Loucy (cell line): ENCODE measurements around the gene GRAMD1C.
A peak's percentile ranks its signal among the peaks of the same experiment; 100 is the strongest.

ENCODE experiments used
- H2AFZ ChIP-seq: fragments of 200-600 bp; sonication (generic); 2 replicates; pipeline ENCODE4 v1.6.0; 2016; ENCODE audit warnings: antibody characterized with exemption, mild to moderate bottlenecking, low read length, moderate library complexity
- H3F3A ChIP-seq: fragments of 200-600 bp; 2 replicates; pipeline ENCODE4 v1.6.0; 2016; ENCODE audit warnings: antibody characterized with exemption, low read depth, mild to moderate bottlenecking
- H3K27me3 ChIP-seq: fragments of 200-600 bp; sonication (generic); 2 replicates; pipeline ENCODE4 v1.6.1; 2014; ENCODE audit warnings: low read length, mild to moderate bottlenecking; ENCODE audit not compliant: insufficient read depth, poor library complexity, severe bottlenecking
- H3K36me3 ChIP-seq: fragments of 200-600 bp; sonication (generic); 2 replicates; pipeline ENCODE4 v1.6.1; 2016; ENCODE audit warnings: low read length; ENCODE audit not compliant: insufficient read depth
- H3K4me1 ChIP-seq: fragments of 200-600 bp; sonication (generic); 2 replicates; pipeline ENCODE4 v1.5.1; 2014; ENCODE audit warnings: low read length, mild to moderate bottlenecking; ENCODE audit not compliant: insufficient read depth, poor library complexity, severe bottlenecking
- H3K4me2 ChIP-seq: fragments of 200-600 bp; sonication (generic); 2 replicates; pipeline ENCODE4 v1.6.0; 2014; ENCODE audit warnings: antibody characterized with exemption, low read length, low read depth, mild to moderate bottlenecking; ENCODE audit not compliant: poor library complexity, severe bottlenecking
- H3K4me3 ChIP-seq: fragments of 200-600 bp; sonication (generic); 2 replicates; pipeline ENCODE4 v1.5.1; 2014; ENCODE audit warnings: low read length, mild to moderate bottlenecking, mixed read lengths; ENCODE audit not compliant: poor library complexity, severe bottlenecking
- H3K79me2 ChIP-seq: fragments of 200-600 bp; sonication (generic); 2 replicates; pipeline ENCODE4 v1.6.1; 2014; ENCODE audit warnings: low read length; ENCODE audit not compliant: insufficient read depth
- H3K9ac ChIP-seq: fragments of 200-600 bp; sonication (generic); 2 replicates; pipeline ENCODE4 v1.6.0; 2014; ENCODE audit warnings: mild to moderate bottlenecking, low read depth, low read length, moderate library complexity; ENCODE audit not compliant: poor library complexity, severe bottlenecking
- H3K9me2 ChIP-seq: fragments of 200-600 bp; sonication (generic); replicated peaks from 2 replicates; pipeline ENCODE4 v1.6.1; 2016; ENCODE audit warnings: low read depth, low read length, mixed read lengths
- H3K9me3 ChIP-seq: fragments of 200-600 bp; sonication (generic); 2 replicates; pipeline ENCODE4 v1.6.1; 2014; ENCODE audit warnings: mild to moderate bottlenecking, antibody characterized with exemption, low read length, low read depth; ENCODE audit not compliant: insufficient read depth
- H4K20me1 ChIP-seq: fragments of 200-600 bp; sonication (generic); 2 replicates; pipeline ENCODE4 v1.6.0; 2014; ENCODE audit warnings: antibody characterized with exemption, low read length, mild to moderate bottlenecking; ENCODE audit not compliant: insufficient read depth, poor library complexity, severe bottlenecking
- EZH2phosphoT487 ChIP-seq: fragments of 200-600 bp; IDR thresholded peaks from 2 replicates; pipeline ENCODE4 v1.6.1; 2018; ENCODE audit warnings: antibody characterized with exemption, mild to moderate bottlenecking, moderate library complexity, borderline replicate concordance
- TF ChIP-seq, protein P1 (sequence below): fragments of 200-600 bp; sonication (generic); conservative IDR thresholded peaks from 2 replicates; pipeline ENCODE4 v1.5.1; 2014; ENCODE audit warnings: mild to moderate bottlenecking, antibody characterized with exemption, low read length

The GRAMD1C gene

DNA sequence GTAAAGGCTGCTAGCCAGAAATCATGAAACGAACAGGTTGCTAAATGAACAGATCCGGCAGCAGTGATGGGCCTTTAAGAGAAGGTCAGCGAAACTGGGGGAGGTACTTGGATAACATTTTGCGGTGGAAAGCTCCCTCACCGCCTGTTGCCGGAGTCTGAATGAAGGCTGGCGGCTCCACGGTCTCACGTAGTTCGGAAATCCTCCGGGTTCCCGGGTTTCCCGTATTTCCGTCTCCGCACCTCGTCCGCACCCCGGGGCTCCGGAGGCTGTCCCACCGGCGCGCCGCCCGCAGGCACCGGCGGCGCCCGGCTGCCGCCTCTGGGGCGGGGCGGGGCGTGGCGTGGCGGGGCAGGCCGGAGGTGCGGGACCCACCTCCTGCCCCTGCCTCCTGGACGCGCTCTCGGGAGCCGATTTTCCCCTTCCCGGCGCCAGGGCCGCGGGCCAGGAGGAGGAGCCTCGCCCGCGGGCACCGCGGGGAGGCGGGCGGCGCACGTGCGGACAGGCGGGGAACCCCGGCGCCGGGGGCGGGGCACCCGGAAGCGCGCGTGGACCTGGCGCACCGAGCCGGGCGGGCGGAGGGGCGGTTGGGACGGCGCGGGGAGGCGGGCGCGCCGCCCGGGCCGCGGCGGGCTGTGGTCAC is 108.9 kb downstream of the GRAMD1C start, which contains the start of gene ZDHHC23:
Gene ZDHHC23 (plus strand): TSS at position 642 of the 643 bp plus-strand sequence. CDS start 790 bp downstream, outside the sequence.
- H3K27me3 ChIP-seq = no peaks in the 10 kb centered on the region

DNA sequence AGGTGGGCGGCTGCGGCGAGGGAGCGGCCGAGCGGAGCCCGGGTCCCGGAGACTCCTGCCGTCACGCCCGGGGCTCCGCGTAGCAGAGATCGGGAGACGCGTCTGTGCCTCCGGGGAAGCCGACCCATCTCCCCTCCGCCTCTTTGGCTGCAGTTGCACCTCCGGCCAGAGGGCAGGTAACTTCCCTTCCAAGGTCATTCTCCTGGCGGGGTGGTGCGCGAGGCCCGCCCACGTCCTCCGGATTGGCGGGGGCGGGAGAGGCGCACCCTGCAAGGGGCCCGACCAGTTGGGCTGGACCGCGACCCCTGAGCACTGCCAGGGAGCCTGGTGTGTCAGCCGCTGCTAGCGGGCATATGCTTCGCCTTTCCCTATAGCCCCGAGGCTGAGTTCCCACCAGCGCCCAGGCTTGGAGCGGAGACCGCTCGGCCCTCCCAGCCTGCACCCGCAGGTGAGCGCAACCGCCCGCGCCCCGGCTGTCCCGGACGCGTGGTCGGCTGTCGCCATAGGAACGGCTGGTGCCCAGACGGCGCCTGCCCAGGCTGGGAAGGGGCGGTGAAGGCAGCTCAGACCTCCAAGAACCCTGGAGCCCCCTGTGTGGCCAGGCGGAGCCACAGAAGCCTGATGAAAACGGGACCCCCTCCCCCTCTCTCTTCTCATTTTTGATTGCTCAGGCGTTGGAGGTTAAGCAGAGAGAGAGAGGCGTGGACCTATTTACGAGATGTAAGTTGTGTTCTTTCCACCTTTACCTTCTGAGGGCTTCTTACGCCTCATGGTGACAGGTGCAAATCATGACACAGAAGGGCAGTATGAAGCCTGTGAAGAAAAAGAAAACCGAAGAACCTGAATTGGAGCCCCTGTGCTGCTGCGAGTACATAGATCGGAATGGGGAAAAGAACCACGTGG is 109.7 kb downstream of the GRAMD1C start:
- no peaks in the 10 kb centered on the region for H3K79me2 ChIP-seq
- H3K9ac ChIP-seq = peak overlapping the region; percentile 63
- TF ChIP-seq EZH2phosphoT487 = no peak
- TF ChIP-seq, protein P1, sequence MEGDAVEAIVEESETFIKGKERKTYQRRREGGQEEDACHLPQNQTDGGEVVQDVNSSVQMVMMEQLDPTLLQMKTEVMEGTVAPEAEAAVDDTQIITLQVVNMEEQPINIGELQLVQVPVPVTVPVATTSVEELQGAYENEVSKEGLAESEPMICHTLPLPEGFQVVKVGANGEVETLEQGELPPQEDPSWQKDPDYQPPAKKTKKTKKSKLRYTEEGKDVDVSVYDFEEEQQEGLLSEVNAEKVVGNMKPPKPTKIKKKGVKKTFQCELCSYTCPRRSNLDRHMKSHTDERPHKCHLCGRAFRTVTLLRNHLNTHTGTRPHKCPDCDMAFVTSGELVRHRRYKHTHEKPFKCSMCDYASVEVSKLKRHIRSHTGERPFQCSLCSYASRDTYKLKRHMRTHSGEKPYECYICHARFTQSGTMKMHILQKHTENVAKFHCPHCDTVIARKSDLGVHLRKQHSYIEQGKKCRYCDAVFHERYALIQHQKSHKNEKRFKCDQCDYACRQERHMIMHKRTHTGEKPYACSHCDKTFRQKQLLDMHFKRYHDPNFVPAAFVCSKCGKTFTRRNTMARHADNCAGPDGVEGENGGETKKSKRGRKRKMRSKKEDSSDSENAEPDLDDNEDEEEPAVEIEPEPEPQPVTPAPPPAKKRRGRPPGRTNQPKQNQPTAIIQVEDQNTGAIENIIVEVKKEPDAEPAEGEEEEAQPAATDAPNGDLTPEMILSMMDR = no peak
- peaks cover 27% of the 10 kb centered on the region for H3K4me1 ChIP-seq
- no peaks in the 10 kb centered on the region for H3F3A ChIP-seq
- H3K9me2 ChIP-seq = no peaks in the 10 kb centered on the region
- peak overlapping the region; percentile 83 for H3K4me2 ChIP-seq
- H3K9me3 ChIP-seq = no peaks in the 10 kb centered on the region
- H4K20me1 ChIP-seq = no peaks in the 10 kb centered on the region
- H3K36me3 ChIP-seq = no peaks in the 10 kb centered on the region
- peak overlapping the region; percentile 96 for H2AFZ ChIP-seq
- no peaks in the 10 kb centered on the region for H3K27me3 ChIP-seq
- peak overlapping the region; percentile 83 for H3K4me3 ChIP-seq

More for the DNA sequence above, 108.9 kb downstream of the GRAMD1C start, which contains the start of gene ZDHHC23:
- no peak for TF ChIP-seq EZH2phosphoT487
- TF ChIP-seq, protein P1 = no peak
- Histone ChIP-seq H3K36me3 (no peaks in the 10 kb centered on the region), H3K4me1 (peaks cover 25% of the 10 kb centered on the region), H3K9me2 (no peaks in the 10 kb centered on the region), H4K20me1 (no peaks in the 10 kb centered on the region), H3K9ac (peak within 1 kb of the TSS; percentile 71), H3F3A (no peaks in the 10 kb centered on the region), H3K9me3 (no peaks in the 10 kb centered on the region), H3K4me2 (peak within 1 kb of the TSS; percentile 83), H2AFZ (peak within 1 kb of the TSS; percentile 96), H3K4me3 (peak within 1 kb of the TSS; percentile 83), H3K79me2 (no peaks in the 10 kb centered on the region)

DNA sequence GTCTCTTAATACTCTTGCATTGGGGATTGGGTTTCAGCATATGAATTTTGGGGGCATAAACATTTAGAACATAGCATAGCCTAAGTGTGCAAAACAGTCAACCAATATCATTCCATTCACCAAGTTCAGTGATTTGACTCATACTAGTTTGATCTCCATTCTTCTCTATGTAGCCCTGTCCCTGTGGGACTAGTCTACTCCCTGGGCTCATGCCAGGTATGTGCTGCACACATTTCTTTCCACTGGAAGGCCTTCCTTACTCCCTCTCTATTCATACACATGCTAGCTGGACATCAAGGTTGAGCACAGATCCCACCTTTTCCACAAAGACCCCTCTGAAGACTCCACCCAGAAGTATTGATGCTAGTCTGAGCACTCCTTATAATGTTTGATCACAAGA is 114.3 kb downstream of the GRAMD1C start:
- no peaks in the 10 kb centered on the region for H3K9me3 ChIP-seq
- H3K4me1 ChIP-seq = peaks cover 39% of the 10 kb centered on the region
- no peaks in the 10 kb centered on the region for H3K27me3 ChIP-seq
- no peak overlapping the region for H2AFZ ChIP-seq
- H3K36me3 ChIP-seq = no peaks in the 10 kb centered on the region
- H3K79me2 ChIP-seq = no peaks in the 10 kb centered on the region
- no peak for TF ChIP-seq EZH2phosphoT487
- TF ChIP-seq, protein P1 = no peak
- no peak overlapping the region for H3K4me3 ChIP-seq
- H3K9me2 ChIP-seq = no peaks in the 10 kb centered on the region
- no peak overlapping the region for H3K4me2 ChIP-seq
- H3F3A ChIP-seq = no peaks in the 10 kb centered on the region
- H3K9ac ChIP-seq = no peak overlapping the region
- no peaks in the 10 kb centered on the region for H4K20me1 ChIP-seq
